K562 (cell line): ENCODE results near the gene MARCHF9. TPM values are rescaled to one million over a fixed set of nuclear protein-coding genes. Genes with fewer than 3 reads are reported as not detected.

ENCODE experiments used
- ATF2 ChIP-seq: sonication (generic); formaldehyde crosslinking; IDR thresholded peaks from 2 replicates; pipeline ENCODE4 v1.8.1; 2022; ENCODE audit warnings: missing genetic modification reagents
- JUNB ChIP-seq: fragments of 450-650 bp; formaldehyde crosslinking; conservative IDR thresholded peaks from 2 replicates; pipeline ENCODE4 v1.4.0; 2020; ENCODE audit warnings: mild to moderate bottlenecking
- MED1 ChIP-seq: sonication (generic); formaldehyde crosslinking; IDR thresholded peaks from 2 replicates; pipeline ENCODE4 v1.8.1; 2023; ENCODE audit warnings: missing genetic modification reagents, borderline replicate concordance
- TSHZ1 ChIP-seq: fragments of 250-450 bp; sonication (Bioruptor Pico); IDR thresholded peaks from 2 replicates; pipeline ENCODE4 v1.4.0; 2020; ENCODE audit warnings: mild to moderate bottlenecking, moderate library complexity
- USF1 ChIP-seq: sonication (generic); formaldehyde crosslinking; IDR thresholded peaks from 2 replicates; pipeline ENCODE4 v1.9.0; 2022; ENCODE audit warnings: mild to moderate bottlenecking, missing genetic modification reagents
- ZBTB5 ChIP-seq: fragments of 450-650 bp; IDR thresholded peaks from 2 replicates; pipeline ENCODE4 v1.6.1; 2017; ENCODE audit warnings: antibody characterized with exemption
- polyA plus RNA-seq, 8 experiments: library from polyadenylated mRNA; depleted of rRNA in 4 of 8; stranded (reverse) in 5 of 8; unstranded in 3 of 8; fragments of >200 nt; fragmentation: Nextera tagmentation in 2 of 8; fragmentation: Illumina TruSeq in 1 of 8; extraction: Ambion mirVana in 2 of 8; extraction: Trizol in 1 of 8; gene quantifications; 2 replicates each; pipeline versions ENCODE4 v1.2.1 to v1.2.3, GENCODE V29; 2011 to 2014; ENCODE audit warnings: inconsistent platforms in 1 of 8, missing spikeins in 1 of 8
- total RNA-seq, 7 experiments: library from RNA; depleted of rRNA in 6 of 7; stranded (reverse); fragments of >200 nt in 6 of 7; fragmentation: Illumina TruSeq in 2 of 7; extraction: Trizol in 2 of 7; gene quantifications; 2 replicates each; pipeline versions ENCODE4 v1.2.1 to v1.2.3, GENCODE V29; 2011 to 2021; ENCODE audit warnings: low replicate concordance in 1 of 7

Gene MARCHF9
- total and polyA plus RNA-seq, 9 of the 15 experiments (the other 6 are each of a cell fraction or from before 2014, with no cell fraction given), result 0.80 to 12.4 (median 6.2) TPM

- TF ChIP-seq TSHZ1 (CRISPR knock-in tag) (no peak), MED1 (no peak), JUNB (CRISPR knock-in tag) (no peak), ATF2 (CRISPR knock-in tag) (0 out of 2 replicates have a peak, but pooled peaks have one; percentile 38), USF1 (CRISPR knock-in tag) (0 out of 2 replicates have a peak, but pooled peaks have one; percentile 20), ZBTB5 (no peak)
Measured at GRCh38 chr12:57782608-57783465, 27.9 kb downstream of the MARCHF9 start, which contains the start of gene TSFM (continued).
